Measurements from ENCODE around the gene TMEM54.

DNA sequence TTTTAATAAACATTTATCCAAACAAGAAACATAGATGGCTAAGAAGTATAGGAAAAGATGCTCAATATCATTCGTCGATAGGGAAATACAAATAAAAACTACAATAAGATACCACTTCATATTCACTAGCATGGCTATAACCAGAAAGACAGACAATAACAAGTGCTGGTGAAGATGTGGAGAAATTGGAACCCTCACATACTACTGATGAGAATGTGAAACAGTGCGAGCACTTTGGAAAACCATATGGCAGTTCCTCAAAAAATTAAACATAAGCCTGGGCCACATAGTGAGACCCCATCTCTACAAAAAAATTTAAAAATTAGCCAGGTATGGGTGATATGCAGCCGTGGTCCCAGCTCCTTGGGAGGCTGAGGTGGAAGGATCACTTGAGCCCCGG, 9.1 kb upstream of the TMEM54 start:
- TF ChIP-seq, protein P1, sequence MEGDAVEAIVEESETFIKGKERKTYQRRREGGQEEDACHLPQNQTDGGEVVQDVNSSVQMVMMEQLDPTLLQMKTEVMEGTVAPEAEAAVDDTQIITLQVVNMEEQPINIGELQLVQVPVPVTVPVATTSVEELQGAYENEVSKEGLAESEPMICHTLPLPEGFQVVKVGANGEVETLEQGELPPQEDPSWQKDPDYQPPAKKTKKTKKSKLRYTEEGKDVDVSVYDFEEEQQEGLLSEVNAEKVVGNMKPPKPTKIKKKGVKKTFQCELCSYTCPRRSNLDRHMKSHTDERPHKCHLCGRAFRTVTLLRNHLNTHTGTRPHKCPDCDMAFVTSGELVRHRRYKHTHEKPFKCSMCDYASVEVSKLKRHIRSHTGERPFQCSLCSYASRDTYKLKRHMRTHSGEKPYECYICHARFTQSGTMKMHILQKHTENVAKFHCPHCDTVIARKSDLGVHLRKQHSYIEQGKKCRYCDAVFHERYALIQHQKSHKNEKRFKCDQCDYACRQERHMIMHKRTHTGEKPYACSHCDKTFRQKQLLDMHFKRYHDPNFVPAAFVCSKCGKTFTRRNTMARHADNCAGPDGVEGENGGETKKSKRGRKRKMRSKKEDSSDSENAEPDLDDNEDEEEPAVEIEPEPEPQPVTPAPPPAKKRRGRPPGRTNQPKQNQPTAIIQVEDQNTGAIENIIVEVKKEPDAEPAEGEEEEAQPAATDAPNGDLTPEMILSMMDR (IDR thresholded peaks at IDR 0.05), result no peak
- TF ChIP-seq POLR2AphosphoS5 (IDR thresholded peaks at IDR 0.05), result no peak

All from sigmoid colon (tissue), 4 donors.